ENCODE results near the gene MEGF6.

Gene MEGF6

DNA sequence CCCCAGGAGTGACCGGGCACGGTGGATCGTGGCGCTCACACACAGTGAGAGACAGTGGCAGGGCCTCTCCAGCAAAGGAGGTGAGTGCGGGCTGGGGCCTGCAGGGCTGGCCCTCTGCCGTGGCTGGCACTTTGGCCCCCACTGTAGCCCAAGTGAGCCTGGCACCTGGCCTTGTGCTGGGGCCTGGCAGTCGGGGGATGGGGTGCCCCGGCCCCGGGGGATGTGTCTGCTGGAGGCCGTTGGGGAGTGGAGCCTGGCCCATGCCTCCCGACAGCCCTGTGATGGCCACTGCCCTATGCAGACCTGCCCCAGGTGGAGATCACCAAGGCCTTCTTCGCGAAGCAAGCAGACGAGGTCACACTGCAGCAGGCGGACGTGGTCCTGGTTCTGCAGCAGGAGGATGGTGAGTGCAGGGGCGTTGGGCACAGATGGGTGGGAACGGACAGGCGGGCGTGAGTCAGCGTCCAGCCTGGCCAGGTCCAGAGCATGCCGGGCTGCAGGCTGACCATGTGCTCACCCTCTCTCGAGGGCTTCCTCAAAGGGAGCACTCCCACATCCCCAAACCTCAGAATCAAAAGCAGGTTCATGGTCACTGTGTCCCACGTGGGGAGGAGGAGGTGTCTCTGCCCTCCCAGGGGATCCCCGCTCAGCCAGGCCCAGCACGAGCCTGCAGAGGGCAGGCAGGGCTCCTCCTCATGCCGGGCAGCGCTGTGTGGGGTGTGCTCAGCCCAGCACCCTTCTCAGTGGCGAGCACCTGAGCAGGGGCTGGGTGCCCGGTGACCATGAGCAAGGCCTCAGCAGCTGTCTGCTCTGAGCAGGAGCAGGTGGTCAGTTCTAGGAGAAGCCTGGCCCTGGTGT is 131.6 kb downstream of the MEGF6 start:
- TF ChIP-seq ZNF274 (IDR thresholded peaks at IDR 0.05; ENCODE audit: low read depth, low read length): no peak
- no peak overlapping the region for H3K4me3 ChIP-seq (ENCODE audit: low read length)

DNA sequence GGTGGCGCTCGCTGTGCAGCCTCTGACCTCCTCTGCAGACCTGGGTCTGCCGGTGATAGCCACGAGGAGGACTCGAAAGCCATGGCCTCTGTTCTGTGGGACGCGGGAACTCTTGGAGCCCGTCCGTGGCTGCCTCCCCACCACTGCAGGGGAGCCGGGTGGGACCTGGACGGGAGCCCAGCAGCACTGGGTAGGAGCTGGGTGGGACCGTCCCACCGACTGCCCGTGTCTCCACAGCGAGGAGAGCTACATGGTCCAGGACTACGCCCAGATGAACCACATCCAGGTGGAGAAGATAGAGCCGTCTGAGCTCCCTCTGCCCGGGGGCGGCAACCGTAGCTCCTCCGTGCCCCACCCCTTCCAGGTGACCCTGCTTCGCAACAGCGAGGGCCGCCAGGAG is 133.1 kb downstream of the MEGF6 start:
- no peak overlapping the region for H3K4me3 ChIP-seq (ENCODE audit: low read length)
- no peak for TF ChIP-seq ZNF274 (IDR thresholded peaks at IDR 0.05; ENCODE audit: low read depth, low read length)

DNA sequence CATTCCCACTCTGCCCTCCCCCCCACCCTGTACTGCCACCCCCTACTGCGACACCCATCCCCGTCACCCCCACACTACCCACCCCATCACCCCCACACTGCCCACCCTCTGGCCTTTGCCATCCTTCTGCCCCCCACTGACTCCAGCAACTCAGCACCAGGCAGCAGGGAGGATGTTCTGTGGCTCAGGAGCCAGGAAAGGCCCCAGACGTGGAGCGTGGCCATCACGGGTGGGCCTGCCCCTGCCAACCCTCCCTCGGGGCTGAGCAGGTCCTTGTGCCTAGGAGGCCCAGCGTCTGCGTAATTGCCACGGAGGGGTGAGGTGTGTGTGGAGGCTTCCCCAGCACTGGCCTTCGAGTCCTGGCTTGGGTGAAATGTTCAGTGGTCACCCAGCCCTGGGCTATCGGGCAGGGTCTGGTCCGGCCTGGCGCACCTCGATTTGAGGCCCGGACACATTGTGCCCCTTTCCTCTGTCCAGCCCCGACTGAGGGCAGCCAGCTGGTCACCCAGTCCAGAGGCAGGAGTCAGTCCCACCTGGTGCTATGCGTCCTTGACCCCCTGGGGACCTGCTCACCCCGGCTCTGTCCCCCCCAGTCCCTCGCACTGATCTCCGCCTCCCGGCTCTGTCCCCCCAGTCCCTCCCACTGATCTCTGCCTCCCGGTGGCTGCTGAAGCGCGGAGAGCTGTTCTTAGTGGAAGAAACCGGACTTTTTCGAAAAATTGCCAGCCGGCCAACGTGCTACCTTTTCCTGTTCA is 133.9 kb downstream of the MEGF6 start:
- no peak for TF ChIP-seq ZNF274 (IDR thresholded peaks at IDR 0.05; ENCODE audit: low read depth, low read length)
- no peak overlapping the region for H3K4me3 ChIP-seq (ENCODE audit: low read length)

DNA sequence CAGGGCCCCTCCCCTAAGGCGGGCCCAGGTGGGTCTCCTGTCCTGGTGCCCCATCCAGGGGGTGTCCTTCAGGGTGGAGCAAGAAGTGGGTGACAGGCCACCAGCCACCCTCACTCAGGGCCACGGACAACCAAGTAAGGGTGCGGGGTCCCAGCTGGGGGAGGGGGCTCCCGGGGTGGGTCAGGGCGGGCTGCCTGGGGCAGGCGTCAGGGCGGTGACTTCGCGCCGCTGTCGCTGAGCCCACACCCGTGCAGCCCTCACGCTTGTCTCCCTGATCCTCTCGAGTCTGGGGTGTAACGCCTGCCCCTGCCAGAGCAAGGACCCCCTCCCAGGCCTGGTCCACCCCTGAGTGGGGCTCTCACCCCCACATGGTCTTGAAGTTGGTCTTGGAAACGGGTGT is 134.6 kb downstream of the MEGF6 start:
- no peak for TF ChIP-seq ZNF274 (IDR thresholded peaks at IDR 0.05; ENCODE audit: low read depth, low read length)
- no peak overlapping the region for H3K4me3 ChIP-seq (ENCODE audit: low read length)

DNA sequence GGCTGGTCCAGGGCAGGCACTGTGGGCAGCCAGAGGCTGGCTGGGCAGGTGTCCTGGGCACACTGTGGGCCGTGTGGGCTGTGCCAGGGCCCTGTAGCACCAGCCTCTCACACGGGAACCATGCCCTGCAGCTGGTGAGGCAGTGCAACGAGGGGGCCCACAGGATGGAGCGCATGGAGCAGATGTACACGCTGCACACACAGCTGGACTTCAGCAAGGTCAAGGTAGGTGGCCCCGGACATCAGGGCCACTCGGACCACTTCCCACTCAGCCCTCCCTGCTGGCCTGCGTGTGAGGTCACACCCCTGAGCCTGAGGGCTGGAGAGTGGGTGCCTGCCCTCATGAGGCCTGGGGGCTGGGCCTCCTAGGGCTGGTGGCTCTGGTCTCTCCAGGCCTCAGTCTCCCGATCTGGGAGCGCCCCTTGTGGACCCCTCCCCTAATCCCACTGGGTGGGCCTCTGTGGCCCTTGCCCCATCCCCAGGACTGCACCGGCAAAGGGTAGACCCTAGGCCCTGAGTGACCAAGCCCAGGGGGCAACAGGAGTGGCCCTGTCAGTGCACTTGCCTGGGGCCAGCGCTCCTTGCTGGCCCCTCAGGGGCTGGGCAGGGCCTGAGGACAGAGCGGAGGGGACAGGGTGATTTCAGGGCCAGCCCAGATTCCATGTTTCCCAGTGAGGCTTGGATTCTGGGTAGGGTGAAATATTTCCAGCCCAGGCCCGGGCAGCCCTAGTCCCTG is 135.3 kb downstream of the MEGF6 start:
- no peak for TF ChIP-seq ZNF274 (IDR thresholded peaks at IDR 0.05; ENCODE audit: low read depth, low read length)
- no peak overlapping the region for H3K4me3 ChIP-seq (ENCODE audit: low read length)

DNA sequence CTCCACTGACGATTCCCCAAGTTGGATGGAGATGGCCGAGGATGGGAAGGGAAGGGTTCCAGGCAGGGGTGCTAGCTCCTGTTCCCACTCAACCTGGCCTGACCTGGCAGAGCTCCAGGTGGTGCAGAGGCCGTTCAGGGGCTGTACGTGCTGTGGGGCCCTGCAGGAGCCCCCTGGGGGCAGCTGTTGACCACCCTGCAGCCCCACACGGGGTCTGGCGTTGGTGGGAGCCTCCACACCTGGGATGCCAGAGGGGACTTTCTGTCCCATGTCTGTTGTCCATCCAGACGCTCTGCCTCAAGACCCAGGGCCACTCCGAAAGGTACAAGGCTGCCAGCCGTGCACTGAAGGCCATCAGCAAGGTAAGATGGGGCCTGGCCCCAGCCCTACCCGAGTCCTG is 136.9 kb downstream of the MEGF6 start:
- H3K4me3 ChIP-seq (ENCODE audit: low read length): no peak overlapping the region
- TF ChIP-seq ZNF274 (IDR thresholded peaks at IDR 0.05; ENCODE audit: low read depth, low read length): no peak

DNA sequence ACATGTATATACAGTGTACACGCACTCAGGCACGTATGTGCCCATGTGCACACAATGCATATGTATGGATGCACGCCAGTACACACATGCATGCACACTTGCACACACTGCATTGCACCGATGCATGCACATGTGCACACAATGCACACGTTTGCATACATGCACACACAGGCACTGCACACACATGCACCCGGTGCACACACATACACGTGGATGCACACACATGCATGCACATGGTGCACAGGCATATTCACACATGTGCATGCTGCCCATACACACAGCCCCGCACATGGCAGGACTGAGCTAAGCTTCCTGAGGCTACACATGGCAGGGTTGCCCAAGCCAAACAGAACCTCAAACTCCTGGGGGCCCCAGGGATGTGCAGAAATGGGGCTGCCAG is 137.3 kb downstream of the MEGF6 start:
- H3K4me3 ChIP-seq (ENCODE audit: low read length): no peak overlapping the region
- no peak for TF ChIP-seq ZNF274 (IDR thresholded peaks at IDR 0.05; ENCODE audit: low read depth, low read length)

DNA sequence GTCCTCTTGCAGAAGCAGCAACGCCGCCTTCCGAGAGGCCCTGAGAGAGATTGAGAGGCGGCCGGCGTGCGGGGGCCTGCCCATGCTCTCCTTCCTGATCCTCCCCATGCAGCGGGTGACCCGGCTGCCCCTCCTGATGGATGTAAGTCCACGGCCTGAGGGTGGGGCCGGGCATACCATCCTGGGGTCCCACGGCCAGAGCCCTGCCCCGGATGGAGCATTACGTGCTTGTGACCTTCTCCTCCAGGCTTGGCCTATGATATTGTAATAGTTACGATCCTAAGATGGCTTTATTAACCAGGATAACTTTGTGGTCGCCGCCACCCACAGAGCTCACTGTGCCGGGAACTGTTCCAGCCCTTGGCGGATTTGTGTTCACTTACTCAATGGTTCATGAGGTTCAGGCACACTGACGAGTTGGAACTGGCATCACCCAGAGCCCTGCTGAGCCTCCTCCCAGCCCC is 137.9 kb downstream of the MEGF6 start:
- no peak overlapping the region for H3K4me3 ChIP-seq (ENCODE audit: low read length)
- TF ChIP-seq ZNF274 (IDR thresholded peaks at IDR 0.05; ENCODE audit: low read depth, low read length): no peak

DNA sequence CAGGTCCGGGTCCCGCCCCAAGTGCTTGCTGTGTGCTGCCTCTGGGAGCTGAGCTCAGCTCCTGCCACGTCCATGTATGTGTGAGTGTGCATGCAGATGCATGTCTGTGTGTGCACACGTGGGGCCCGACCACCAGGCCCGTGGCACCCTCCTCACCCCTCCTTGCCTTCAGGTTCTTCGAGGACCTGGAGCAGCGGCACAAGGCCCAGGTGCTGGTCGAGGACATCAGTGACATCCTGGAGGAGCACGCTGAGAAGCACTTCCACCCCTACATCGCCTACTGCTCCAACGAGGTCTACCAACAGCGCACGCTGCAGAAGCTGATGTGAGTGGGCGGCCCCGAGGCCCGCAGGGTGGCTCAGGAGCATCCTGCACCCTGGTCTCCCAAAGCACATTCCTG is 138.4 kb downstream of the MEGF6 start:
- TF ChIP-seq ZNF274 (IDR thresholded peaks at IDR 0.05; ENCODE audit: low read depth, low read length): no peak
- H3K4me3 ChIP-seq (ENCODE audit: low read length): no peak overlapping the region

DNA sequence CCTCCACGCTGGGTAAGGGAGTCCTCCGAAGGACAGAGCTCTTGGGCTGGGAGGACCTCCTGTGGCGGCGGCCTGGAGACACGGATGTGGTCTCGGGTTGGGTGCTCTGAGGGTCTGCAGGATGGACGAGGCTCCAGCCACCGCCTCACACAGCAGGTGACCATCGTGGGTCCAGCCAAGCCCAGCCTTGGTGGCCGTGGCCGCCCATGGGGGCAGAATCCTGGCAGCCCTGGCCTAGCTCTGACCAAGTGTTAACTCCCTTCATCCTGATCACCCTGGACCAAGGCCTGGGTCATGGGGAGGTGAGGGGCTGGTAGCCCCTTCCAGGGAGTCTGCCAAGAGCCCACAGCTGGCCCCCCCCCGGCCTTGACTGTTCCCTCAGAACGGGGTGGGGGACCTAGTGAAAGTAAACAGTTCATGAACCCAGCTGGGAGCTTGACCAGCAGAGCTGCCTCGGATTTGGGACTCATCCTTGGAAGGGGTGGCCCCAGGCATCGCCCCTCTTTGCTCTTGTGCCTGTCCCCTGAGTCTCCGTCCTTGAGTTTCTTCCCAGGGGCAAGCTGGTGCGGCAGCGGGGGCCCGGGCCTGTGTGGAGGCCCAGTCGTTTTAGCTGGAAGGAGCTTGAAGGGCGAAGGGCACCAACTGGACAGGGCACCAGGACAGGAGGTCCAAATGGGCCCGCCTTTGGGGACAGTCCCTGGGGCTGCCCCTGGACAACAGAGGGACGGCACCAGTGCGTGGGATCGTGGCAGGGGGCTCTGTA is 139.0 kb downstream of the MEGF6 start:
- no peak for TF ChIP-seq ZNF274 (IDR thresholded peaks at IDR 0.05; ENCODE audit: low read depth, low read length)
- no peak overlapping the region for H3K4me3 ChIP-seq (ENCODE audit: low read length)

DNA sequence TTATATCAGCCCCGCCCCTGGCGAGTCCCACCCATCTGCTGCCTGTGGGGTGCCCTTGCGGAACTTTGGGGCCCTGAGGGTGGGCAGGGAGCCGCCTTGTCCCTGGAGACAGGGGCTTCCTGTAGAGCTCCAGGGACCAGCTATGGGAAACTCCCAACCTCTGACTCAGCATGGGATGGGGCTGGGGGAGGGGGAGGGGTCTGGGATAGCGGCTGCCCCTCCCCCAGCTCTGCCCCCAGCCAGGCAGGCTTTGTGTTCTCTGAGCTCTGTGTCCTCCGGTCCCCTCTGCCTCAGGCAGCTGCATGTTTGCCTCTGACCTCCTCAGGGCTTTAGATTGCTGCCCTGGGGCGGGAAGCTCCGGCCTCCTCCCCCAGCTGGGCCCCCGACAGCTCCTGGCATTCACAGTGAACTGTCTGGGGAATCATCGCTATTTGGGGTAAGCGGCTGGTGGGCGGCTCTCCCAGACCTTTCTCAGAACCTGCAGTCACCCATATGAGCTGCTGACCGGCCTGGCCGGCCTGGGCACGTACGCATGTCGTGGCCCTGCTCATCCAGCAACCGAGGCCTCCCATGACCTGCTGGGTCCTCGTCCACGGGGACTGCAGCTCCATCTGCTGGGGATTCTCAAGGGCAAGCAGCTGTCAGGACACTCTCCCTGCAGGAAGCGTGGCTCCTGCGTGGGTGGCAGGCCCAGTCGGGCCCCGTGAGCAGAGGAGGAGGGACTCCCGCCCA is 139.8 kb downstream of the MEGF6 start:
- H3K4me3 ChIP-seq (ENCODE audit: low read length): no peak overlapping the region
- no peak for TF ChIP-seq ZNF274 (IDR thresholded peaks at IDR 0.05; ENCODE audit: low read depth, low read length)

DNA sequence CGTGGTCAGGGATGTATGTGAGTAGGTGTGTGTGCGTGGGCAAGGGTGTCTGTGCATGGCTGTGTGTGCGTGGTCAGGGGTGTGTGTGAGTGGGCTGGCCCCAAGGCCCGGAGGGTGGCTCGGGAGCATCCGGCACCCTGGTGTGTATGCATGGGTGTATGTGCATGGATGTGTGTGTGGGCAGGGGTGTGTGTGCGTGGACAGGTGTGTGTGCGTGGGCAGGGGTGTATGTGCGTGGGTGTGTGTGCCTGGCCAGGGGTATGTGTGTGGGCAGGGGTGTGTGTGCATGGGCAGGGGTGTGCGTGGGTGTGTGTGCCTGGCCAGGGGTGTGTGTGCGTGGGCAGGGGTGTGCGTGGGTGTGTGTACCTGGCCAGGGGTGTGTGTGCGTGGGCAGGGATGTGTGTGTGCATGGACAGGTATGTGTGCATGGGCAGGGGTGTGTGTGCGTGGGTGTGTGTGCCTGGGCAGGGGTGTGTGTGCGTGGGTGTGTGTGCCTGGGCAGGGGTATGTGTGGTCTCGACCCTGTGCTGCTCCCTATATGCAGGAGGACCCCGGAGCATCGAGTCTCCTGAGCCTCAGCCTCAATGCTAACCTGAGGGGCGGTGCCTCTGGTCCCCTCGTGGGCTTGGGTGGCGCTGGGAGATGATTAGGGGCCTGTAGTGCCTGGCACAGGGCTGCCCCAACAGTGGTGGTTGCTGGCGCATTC is 140.5 kb downstream of the MEGF6 start:
- no peak for TF ChIP-seq ZNF274 (IDR thresholded peaks at IDR 0.05; ENCODE audit: low read depth, low read length)
- H3K4me3 ChIP-seq (ENCODE audit: low read length): no peak overlapping the region

Data from GM08714 (cell line).